Measurements from ENCODE around the gene PRDX5. TPM values are rescaled to one million over a fixed set of nuclear protein-coding genes. Genes with fewer than 3 reads are reported as not detected.

Gene PRDX5
- total and polyA plus RNA-seq, 4 donors = 165 to 777 (median 374) TPM

DNA sequence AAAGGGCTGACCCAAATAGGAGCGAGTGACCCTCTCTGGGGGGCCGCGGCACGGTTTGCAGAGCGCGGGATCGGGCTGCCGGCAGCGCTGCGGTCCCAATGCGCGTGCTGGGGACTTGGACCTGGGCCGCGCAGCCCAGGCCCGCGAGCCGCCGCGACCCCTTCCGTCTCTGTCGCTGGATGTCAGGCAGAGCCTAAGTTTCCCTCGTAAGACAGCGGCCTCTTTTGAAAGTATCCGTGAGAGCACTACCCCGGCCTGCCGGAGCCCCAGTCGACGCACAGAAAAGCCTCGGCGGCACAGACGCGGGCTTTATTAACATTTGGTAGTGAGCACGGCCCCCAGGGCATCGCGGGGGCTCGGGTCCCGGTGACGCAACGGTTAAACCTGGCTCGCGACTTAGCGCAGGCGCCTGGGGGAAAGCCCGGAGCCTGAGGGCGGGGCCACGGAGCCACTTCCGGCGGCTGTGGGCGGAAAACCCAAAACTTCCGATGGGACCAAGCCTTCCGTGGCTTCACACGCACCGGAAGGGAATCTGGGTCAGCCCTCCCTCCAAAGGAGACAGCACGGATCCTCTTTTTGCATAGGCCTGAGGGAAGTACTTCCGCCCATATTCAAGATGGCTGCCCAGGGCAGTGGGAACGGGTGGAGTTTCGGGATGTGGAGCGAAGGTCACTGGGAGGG, 48.2 kb upstream of the PRDX5 start:
- Histone ChIP-seq H3K36me3 (ENCODE audit: control insufficient read depth in 4 of 4, insufficient read depth in 4 of 4, low read length in 4 of 4) (peaks cover 0 to 20% (median 11%) of the 10 kb centered on the region in 4 donors), H3K9me3 (ENCODE audit: control insufficient read depth in 4 of 4, insufficient read depth in 3 of 4, low read length in 3 of 4) (no peaks in the 10 kb centered on the region), H3K4me1 (ENCODE audit: control insufficient read depth in 5 of 5, insufficient read depth in 5 of 5, low read length in 5 of 5) (peaks cover 0 to 28% (median 8%) of the 10 kb centered on the region in 5 donors), H3K4me3 (peak overlapping the region; percentile 59), H3K27me3 (ENCODE audit: control insufficient read depth in 3 of 3, insufficient read depth in 3 of 3, low read length in 2 of 3) (no peaks in the 10 kb centered on the region), H3K27ac (ENCODE audit: low read depth in 1 of 2, low read length in 1 of 2) (peak overlapping the region; percentile 96 to 99), H3K9ac (ENCODE audit: insufficient read depth in 1 of 2, low read length in 2 of 2) (peak overlapping the region; percentile 26 to 87)
- ATAC-seq (ENCODE audit: insufficient read depth, low FRiP score) (peak; percentile 87), DNase-seq (peak; percentile 99 to 100 (median 100))
- 0% methylated on average over 55 to 58 of the region's 58 CpGs for WGBS, 2 donors
- TF ChIP-seq, protein P1, sequence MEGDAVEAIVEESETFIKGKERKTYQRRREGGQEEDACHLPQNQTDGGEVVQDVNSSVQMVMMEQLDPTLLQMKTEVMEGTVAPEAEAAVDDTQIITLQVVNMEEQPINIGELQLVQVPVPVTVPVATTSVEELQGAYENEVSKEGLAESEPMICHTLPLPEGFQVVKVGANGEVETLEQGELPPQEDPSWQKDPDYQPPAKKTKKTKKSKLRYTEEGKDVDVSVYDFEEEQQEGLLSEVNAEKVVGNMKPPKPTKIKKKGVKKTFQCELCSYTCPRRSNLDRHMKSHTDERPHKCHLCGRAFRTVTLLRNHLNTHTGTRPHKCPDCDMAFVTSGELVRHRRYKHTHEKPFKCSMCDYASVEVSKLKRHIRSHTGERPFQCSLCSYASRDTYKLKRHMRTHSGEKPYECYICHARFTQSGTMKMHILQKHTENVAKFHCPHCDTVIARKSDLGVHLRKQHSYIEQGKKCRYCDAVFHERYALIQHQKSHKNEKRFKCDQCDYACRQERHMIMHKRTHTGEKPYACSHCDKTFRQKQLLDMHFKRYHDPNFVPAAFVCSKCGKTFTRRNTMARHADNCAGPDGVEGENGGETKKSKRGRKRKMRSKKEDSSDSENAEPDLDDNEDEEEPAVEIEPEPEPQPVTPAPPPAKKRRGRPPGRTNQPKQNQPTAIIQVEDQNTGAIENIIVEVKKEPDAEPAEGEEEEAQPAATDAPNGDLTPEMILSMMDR (IDR thresholded peaks at IDR 0.05; ENCODE audit: control extremely low read depth, extremely low read depth) = no peak

DNA sequence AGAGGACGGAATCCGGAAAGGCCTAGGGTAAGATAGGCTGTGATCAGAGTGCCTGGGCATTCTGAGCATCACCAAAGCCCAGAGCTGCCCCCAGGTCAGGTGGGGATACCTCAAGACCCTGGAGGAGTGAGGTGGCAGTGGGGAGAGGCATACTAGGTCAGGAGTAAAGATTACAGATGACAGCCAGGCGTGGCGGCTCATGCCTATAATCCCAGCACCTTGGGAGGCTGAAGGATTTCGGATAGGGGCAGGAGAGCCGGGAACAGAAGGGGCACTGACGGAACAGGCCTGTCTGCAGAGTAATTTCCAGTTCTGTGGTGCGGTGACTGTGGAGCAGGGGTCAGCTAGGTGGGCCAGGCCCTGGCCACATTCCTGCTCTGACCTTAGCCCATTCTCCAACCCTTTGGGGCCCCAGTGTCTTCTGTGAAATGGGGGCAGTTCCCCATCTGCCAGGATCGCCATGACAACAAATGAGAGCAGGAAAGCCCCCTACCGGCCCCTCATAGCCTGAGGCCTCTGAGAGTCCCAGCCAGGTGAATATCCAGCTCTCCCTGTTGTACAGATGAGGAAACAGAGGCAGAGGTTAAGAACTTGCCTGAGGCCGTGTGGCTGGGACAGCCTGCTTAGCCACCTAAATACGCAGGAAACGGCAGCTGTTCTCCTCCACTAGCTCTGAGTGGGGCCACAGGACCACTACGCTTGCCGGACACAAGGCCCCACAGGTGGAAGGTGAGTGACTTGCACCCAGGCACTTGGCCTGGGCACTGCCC, 42.7 kb upstream of the PRDX5 start:
- DNase-seq (no peak), ATAC-seq (ENCODE audit: insufficient read depth, low FRiP score) (no peak)
- Histone ChIP-seq H3K9me3 (ENCODE audit: control insufficient read depth in 4 of 4, insufficient read depth in 3 of 4, low read length in 3 of 4) (no peaks in the 10 kb centered on the region), H3K9ac (ENCODE audit: insufficient read depth in 1 of 2, low read length in 2 of 2) (no peak overlapping the region), H3K4me1 (ENCODE audit: control insufficient read depth in 5 of 5, insufficient read depth in 5 of 5, low read length in 5 of 5) (peaks cover 0 to 10% (median 0%) of the 10 kb centered on the region in 5 donors), H3K27ac (ENCODE audit: low read depth in 1 of 2, low read length in 1 of 2) (no peak overlapping the region), H3K4me3 (no peak overlapping the region), H3K27me3 (ENCODE audit: control insufficient read depth in 3 of 3, insufficient read depth in 3 of 3, low read length in 2 of 3) (no peaks in the 10 kb centered on the region), H3K36me3 (ENCODE audit: control insufficient read depth in 4 of 4, insufficient read depth in 4 of 4, low read length in 4 of 4) (peaks cover 0 to 15% (median 8%) of the 10 kb centered on the region in 4 donors)
- 94 to 95% methylated on average over 15 of the region's 15 CpGs for WGBS, 2 donors
- TF ChIP-seq, protein P1 (IDR thresholded peaks at IDR 0.05; ENCODE audit: control extremely low read depth, extremely low read depth) = no peak

DNA sequence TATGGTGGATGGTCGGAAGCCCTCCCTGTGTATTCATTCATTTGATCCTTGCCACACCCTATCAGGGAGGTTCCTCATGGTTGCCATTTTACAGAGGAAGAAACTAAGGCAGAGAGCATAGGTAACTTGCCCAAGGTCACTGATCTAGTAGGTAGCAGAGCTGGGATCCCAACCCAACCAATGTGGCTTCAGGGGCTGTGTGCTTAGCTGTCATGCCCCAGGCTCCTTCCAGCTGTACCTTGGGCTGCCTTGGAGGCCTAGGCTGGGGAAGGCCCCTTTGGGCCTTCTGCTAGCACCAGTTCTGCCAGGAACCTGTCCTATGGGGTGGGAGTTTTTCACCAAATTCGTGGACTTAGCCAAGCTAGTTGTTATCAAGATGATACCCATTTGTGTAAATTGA, 42.1 kb upstream of the PRDX5 start:
- no peak overlapping the region for H3K27ac ChIP-seq (ENCODE audit: low read depth in 1 of 2, low read length in 1 of 2)
- H3K9ac ChIP-seq (ENCODE audit: insufficient read depth in 1 of 2, low read length in 2 of 2) = no peak overlapping the region
- H3K4me1 ChIP-seq (ENCODE audit: control insufficient read depth in 5 of 5, insufficient read depth in 5 of 5, low read length in 5 of 5) = peaks cover 0 to 10% (median 0%) of the 10 kb centered on the region in 5 donors
- TF ChIP-seq, protein P1 (IDR thresholded peaks at IDR 0.05; ENCODE audit: control extremely low read depth, extremely low read depth) = no peak
- H3K9me3 ChIP-seq (ENCODE audit: control insufficient read depth in 4 of 4, insufficient read depth in 3 of 4, low read length in 3 of 4) = no peaks in the 10 kb centered on the region
- H3K4me3 ChIP-seq = no peak overlapping the region
- DNase-seq = no peak
- H3K36me3 ChIP-seq (ENCODE audit: control insufficient read depth in 4 of 4, insufficient read depth in 4 of 4, low read length in 4 of 4) = peaks cover 0 to 15% (median 8%) of the 10 kb centered on the region in 4 donors
- WGBS, 2 donors = 95 to 100% methylated on average over 2 of the region's 2 CpGs
- no peaks in the 10 kb centered on the region for H3K27me3 ChIP-seq (ENCODE audit: control insufficient read depth in 3 of 3, insufficient read depth in 3 of 3, low read length in 2 of 3)
- no peak for ATAC-seq (ENCODE audit: insufficient read depth, low FRiP score)
